GM23338 (cell line): Measurements from ENCODE around the gene CEMIP2. TPM values are rescaled to one million over a fixed set of nuclear protein-coding genes. Genes with fewer than 3 reads are reported as not detected.

Source experiments
- ATAC-seq: fragments of 200-7000 bp; cut with Tn5 transposase; 3 replicates; pipeline ENCODE4 v1.9.1; 2020
- DNase-seq: peaks from one replicate; pipeline ENCODE4 v3.0.0-alpha.2; 2015; ENCODE audit warnings: low spot score
- H2AFZ ChIP-seq: fragments of 200-600 bp; sonication (generic); 2 replicates; pipeline ENCODE4 v1.8.0; 2016; ENCODE audit warnings: antibody characterized with exemption, mild to moderate bottlenecking, moderate library complexity
- H3F3A ChIP-seq: fragments of 200-600 bp; sonication (generic); replicated peaks from 2 replicates; pipeline ENCODE4 v1.8.0; 2017; ENCODE audit warnings: antibody characterized with exemption, mixed run types, low read depth
- H3K27ac ChIP-seq: fragments of 200-600 bp; sonication (generic); 2 replicates; pipeline ENCODE4 v1.6.1; 2016; ENCODE audit warnings: low read depth
- H3K27me3 ChIP-seq: fragments of 200-600 bp; sonication (generic); 2 replicates; pipeline ENCODE4 v1.8.0; 2016; ENCODE audit warnings: mild to moderate bottlenecking, mixed run types, moderate library complexity; ENCODE audit not compliant: insufficient read depth
- H3K36me3 ChIP-seq: fragments of 200-600 bp; sonication (generic); 2 replicates; pipeline ENCODE4 v1.8.0; 2016; ENCODE audit warnings: mild to moderate bottlenecking; ENCODE audit not compliant: insufficient read depth
- H3K4me1 ChIP-seq: fragments of 200-600 bp; sonication (generic); 2 replicates; pipeline ENCODE4 v1.8.0; 2016; ENCODE audit warnings: mild to moderate bottlenecking, moderate library complexity; ENCODE audit not compliant: insufficient read depth
- H3K4me2 ChIP-seq: fragments of 200-600 bp; sonication (generic); 2 replicates; pipeline ENCODE4 v1.7.1; 2017; ENCODE audit warnings: mixed run types
- H3K4me3 ChIP-seq: fragments of 200-600 bp; sonication (generic); 2 replicates; pipeline ENCODE4 v1.6.1; 2016; ENCODE audit warnings: mixed run types
- H3K79me2 ChIP-seq: fragments of 200-600 bp; sonication (generic); replicated peaks from 2 replicates; pipeline ENCODE4 v1.8.0; 2017; ENCODE audit warnings: mild to moderate bottlenecking; ENCODE audit not compliant: insufficient read depth
- H3K9me2 ChIP-seq: fragments of 200-600 bp; sonication (generic); 2 replicates; pipeline ENCODE4 v1.8.0; 2017; ENCODE audit not compliant: insufficient read depth
- H4K20me1 ChIP-seq: fragments of 200-600 bp; sonication (generic); replicated peaks from 2 replicates; pipeline ENCODE4 v1.8.0; 2017; ENCODE audit warnings: mild to moderate bottlenecking; ENCODE audit not compliant: insufficient read depth
- H3K27ac Mint-ChIP-seq: 2 replicates; pipeline ENCODE4 v1.8.0; 2020; ENCODE audit warnings: inconsistent platforms, mild to moderate bottlenecking, moderate library complexity, mixed read lengths
- H3K27me3 Mint-ChIP-seq: 3 replicates; pipeline ENCODE4 v1.8.0; 2022; ENCODE audit warnings: low read depth, mild to moderate bottlenecking, moderate library complexity, mixed read lengths, inconsistent platforms; ENCODE audit not compliant: insufficient read depth, poor library complexity
- H3K36me3 Mint-ChIP-seq: 3 replicates; pipeline ENCODE4 v1.8.0; 2021; ENCODE audit warnings: low read depth, mild to moderate bottlenecking, inconsistent platforms, moderate library complexity, mixed read lengths
- H3K4me1 Mint-ChIP-seq: 3 replicates; pipeline ENCODE4 v1.8.0; 2020; ENCODE audit warnings: mild to moderate bottlenecking, inconsistent platforms, mixed read lengths
- H3K4me3 Mint-ChIP-seq: 3 replicates; pipeline ENCODE4 v1.8.0; 2021; ENCODE audit warnings: moderate library complexity, mild to moderate bottlenecking, inconsistent platforms, mixed read lengths
- H3K9me3 Mint-ChIP-seq: 3 replicates; pipeline ENCODE4 v1.8.0; 2020; ENCODE audit warnings: moderate library complexity, mild to moderate bottlenecking, inconsistent platforms, mixed read lengths
- CREB1 ChIP-seq: fragments of 250-450 bp; sonication (Bioruptor Pico); IDR thresholded peaks from 2 replicates; pipeline ENCODE4 v1.5.0; 2020; ENCODE audit warnings: low read depth, mild to moderate bottlenecking, moderate library complexity
- EZH2phosphoT487 ChIP-seq: fragments of 200-600 bp; sonication (generic); IDR thresholded peaks from one replicate; pipeline ENCODE4 v1.8.1; 2018; ENCODE audit warnings: antibody characterized with exemption; ENCODE audit not compliant: unreplicated experiment
- NANOG ChIP-seq: IDR thresholded peaks from 2 replicates; pipeline ENCODE4 v1.6.1; 2016; ENCODE audit warnings: antibody characterized with exemption, borderline replicate concordance
- REST ChIP-seq: IDR thresholded peaks from one replicate; pipeline ENCODE4 v1.6.1; 2018; ENCODE audit warnings: antibody characterized with exemption; ENCODE audit not compliant: unreplicated experiment
- STAT1 ChIP-seq: IDR thresholded peaks from one replicate; pipeline ENCODE4 v1.6.1; 2016; ENCODE audit warnings: antibody characterized with exemption; ENCODE audit not compliant: unreplicated experiment
- ZNF114 ChIP-seq: fragments of 250-450 bp; sonication (Bioruptor Pico); IDR thresholded peaks from 2 replicates; pipeline ENCODE4 v1.5.0; 2020; ENCODE audit warnings: mild to moderate bottlenecking, moderate library complexity
- polyA plus RNA-seq: library from polyadenylated mRNA; unstranded; fragments of >200 nt; fragmentation: Nextera tagmentation; extraction: Ambion mirVana; gene quantifications from 2 replicates; pipeline ENCODE4 v1.2.1, GENCODE V29; 2016
- total RNA-seq: library from RNA; depleted of rRNA; stranded (reverse); fragments of >200 nt; shearing (Covaris generic); gene quantifications from 2 replicates; pipeline ENCODE4 v1.2.3, GENCODE V29; 2014
- TF ChIP-seq, protein P1 (sequence below): fragments of 250-450 bp; sonication (Bioruptor Pico); IDR thresholded peaks from 2 replicates; pipeline ENCODE4 v1.5.0; 2020; ENCODE audit warnings: mild to moderate bottlenecking, moderate library complexity
- TF ChIP-seq, protein P2 (sequence below): IDR thresholded peaks from 2 replicates; pipeline ENCODE4 v1.6.1; 2016; ENCODE audit warnings: antibody characterized with exemption
- TF ChIP-seq, protein P3 (sequence below), 2 experiments: fragments of 200-600 bp in 1 of 2; sonication (generic) in 1 of 2; conservative IDR thresholded peaks; 2 replicates each; pipeline versions ENCODE4 v1.5.1 to v1.6.1; 2016 to 2017; ENCODE audit warnings: antibody characterized with exemption in 2 of 2, low read depth in 2 of 2, mild to moderate bottlenecking in 2 of 2, moderate library complexity in 1 of 2

CEMIP2 gene
- total and polyA plus RNA-seq, 2 experiments from 2014 or later = 23.0 to 76.7 TPM

- Histone ChIP-seq H3K4me2 (no peak overlapping the region), H3K27me3 (no peaks in the 10 kb centered on the region), H3K36me3 (no peaks in the 10 kb centered on the region), H3K4me1 (no peaks in the 10 kb centered on the region), H3K9me2 (no peaks in the 10 kb centered on the region; the same call in 1 of the 2 replicates), H3K79me2 (no peaks in the 10 kb centered on the region), H4K20me1 (no peaks in the 10 kb centered on the region), H3K27ac (no peak overlapping the region), H2AFZ (no peak overlapping the region), H3K4me3 (no peak overlapping the region), H3F3A (no peaks in the 10 kb centered on the region)
- no peaks in the 10 kb centered on the region for H3K9me3 Mint-ChIP-seq
- ATAC-seq (no peak), DNase-seq (no peak)
- no peak for TF ChIP-seq NANOG
- no peak for TF ChIP-seq REST
- TF ChIP-seq EZH2phosphoT487 = no peak
- no peak for TF ChIP-seq ZNF114
- no peak for TF ChIP-seq CREB1
- H3K4me1 Mint-ChIP-seq = no peaks in the 10 kb centered on the region; the same call in 2 of the 3 replicates
- H3K27ac Mint-ChIP-seq = no peak overlapping the region
- no peaks in the 10 kb centered on the region for H3K36me3 Mint-ChIP-seq
- no peak overlapping the region for H3K4me3 Mint-ChIP-seq
- no peaks in the 10 kb centered on the region for H3K27me3 Mint-ChIP-seq
These were observed 29.0 kb upstream of the CEMIP2 start for GRCh38 chr9:71797266-71797665.

GRCh38 chr9:71796100-71796767 lies 27.9 kb upstream of the CEMIP2 start:
- Histone ChIP-seq H3K4me2 (no peak overlapping the region), H4K20me1 (no peaks in the 10 kb centered on the region), H3K27ac (no peak overlapping the region), H2AFZ (no peak overlapping the region), H3K4me3 (no peak overlapping the region), H3K36me3 (no peaks in the 10 kb centered on the region), H3K4me1 (no peaks in the 10 kb centered on the region), H3K79me2 (no peaks in the 10 kb centered on the region), H3K9me2 (no peaks in the 10 kb centered on the region; the same call in 1 of the 2 replicates), H3F3A (no peaks in the 10 kb centered on the region), H3K27me3 (no peaks in the 10 kb centered on the region)
- ATAC-seq (no peak), DNase-seq (no peak)
- H3K4me3 Mint-ChIP-seq = no peak overlapping the region
- H3K4me1 Mint-ChIP-seq = peaks cover 4% of the 10 kb centered on the region
- H3K9me3 Mint-ChIP-seq = no peaks in the 10 kb centered on the region
- H3K36me3 Mint-ChIP-seq = no peaks in the 10 kb centered on the region
- H3K27me3 Mint-ChIP-seq = no peaks in the 10 kb centered on the region
- no peak overlapping the region for H3K27ac Mint-ChIP-seq
- TF ChIP-seq NANOG = no peak
- TF ChIP-seq, protein P1, sequence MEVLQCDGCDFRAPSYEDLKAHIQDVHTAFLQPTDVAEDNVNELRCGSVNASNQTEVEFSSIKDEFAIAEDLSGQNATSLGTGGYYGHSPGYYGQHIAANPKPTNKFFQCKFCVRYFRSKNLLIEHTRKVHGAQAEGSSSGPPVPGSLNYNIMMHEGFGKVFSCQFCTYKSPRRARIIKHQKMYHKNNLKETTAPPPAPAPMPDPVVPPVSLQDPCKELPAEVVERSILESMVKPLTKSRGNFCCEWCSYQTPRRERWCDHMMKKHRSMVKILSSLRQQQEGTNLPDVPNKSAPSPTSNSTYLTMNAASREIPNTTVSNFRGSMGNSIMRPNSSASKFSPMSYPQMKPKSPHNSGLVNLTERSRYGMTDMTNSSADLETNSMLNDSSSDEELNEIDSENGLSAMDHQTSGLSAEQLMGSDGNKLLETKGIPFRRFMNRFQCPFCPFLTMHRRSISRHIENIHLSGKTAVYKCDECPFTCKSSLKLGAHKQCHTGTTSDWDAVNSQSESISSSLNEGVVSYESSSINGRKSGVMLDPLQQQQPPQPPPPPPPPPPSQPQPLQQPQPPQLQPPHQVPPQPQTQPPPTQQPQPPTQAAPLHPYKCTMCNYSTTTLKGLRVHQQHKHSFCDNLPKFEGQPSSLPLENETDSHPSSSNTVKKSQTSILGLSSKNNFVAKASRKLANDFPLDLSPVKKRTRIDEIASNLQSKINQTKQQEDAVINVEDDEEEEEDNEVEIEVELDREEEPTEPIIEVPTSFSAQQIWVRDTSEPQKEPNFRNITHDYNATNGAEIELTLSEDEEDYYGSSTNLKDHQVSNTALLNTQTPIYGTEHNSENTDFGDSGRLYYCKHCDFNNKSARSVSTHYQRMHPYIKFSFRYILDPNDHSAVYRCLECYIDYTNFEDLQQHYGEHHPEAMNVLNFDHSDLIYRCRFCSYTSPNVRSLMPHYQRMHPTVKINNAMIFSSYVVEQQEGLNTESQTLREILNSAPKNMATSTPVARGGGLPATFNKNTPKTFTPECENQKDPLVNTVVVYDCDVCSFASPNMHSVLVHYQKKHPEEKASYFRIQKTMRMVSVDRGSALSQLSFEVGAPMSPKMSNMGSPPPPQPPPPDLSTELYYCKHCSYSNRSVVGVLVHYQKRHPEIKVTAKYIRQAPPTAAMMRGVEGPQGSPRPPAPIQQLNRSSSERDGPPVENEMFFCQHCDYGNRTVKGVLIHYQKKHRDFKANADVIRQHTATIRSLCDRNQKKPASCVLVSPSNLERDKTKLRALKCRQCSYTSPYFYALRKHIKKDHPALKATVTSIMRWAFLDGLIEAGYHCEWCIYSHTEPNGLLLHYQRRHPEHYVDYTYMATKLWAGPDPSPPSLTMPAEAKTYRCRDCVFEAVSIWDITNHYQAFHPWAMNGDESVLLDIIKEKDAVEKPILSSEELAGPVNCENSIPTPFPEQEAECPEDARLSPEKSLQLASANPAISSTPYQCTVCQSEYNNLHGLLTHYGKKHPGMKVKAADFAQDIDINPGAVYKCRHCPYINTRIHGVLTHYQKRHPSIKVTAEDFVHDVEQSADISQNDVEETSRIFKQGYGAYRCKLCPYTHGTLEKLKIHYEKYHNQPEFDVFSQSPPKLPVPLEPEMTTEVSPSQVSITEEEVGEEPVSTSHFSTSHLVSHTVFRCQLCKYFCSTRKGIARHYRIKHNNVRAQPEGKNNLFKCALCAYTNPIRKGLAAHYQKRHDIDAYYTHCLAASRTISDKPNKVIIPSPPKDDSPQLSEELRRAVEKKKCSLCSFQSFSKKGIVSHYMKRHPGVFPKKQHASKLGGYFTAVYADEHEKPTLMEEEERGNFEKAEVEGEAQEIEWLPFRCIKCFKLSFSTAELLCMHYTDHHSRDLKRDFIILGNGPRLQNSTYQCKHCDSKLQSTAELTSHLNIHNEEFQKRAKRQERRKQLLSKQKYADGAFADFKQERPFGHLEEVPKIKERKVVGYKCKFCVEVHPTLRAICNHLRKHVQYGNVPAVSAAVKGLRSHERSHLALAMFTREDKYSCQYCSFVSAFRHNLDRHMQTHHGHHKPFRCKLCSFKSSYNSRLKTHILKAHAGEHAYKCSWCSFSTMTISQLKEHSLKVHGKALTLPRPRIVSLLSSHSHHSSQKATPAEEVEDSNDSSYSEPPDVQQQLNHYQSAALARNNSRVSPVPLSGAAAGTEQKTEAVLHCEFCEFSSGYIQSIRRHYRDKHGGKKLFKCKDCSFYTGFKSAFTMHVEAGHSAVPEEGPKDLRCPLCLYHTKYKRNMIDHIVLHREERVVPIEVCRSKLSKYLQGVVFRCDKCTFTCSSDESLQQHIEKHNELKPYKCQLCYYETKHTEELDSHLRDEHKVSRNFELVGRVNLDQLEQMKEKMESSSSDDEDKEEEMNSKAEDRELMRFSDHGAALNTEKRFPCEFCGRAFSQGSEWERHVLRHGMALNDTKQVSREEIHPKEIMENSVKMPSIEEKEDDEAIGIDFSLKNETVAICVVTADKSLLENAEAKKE = no peak
- TF ChIP-seq, protein P2, sequence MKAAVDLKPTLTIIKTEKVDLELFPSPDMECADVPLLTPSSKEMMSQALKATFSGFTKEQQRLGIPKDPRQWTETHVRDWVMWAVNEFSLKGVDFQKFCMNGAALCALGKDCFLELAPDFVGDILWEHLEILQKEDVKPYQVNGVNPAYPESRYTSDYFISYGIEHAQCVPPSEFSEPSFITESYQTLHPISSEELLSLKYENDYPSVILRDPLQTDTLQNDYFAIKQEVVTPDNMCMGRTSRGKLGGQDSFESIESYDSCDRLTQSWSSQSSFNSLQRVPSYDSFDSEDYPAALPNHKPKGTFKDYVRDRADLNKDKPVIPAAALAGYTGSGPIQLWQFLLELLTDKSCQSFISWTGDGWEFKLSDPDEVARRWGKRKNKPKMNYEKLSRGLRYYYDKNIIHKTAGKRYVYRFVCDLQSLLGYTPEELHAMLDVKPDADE = no peak
- TF ChIP-seq STAT1 = no peak
- TF ChIP-seq, protein P3, sequence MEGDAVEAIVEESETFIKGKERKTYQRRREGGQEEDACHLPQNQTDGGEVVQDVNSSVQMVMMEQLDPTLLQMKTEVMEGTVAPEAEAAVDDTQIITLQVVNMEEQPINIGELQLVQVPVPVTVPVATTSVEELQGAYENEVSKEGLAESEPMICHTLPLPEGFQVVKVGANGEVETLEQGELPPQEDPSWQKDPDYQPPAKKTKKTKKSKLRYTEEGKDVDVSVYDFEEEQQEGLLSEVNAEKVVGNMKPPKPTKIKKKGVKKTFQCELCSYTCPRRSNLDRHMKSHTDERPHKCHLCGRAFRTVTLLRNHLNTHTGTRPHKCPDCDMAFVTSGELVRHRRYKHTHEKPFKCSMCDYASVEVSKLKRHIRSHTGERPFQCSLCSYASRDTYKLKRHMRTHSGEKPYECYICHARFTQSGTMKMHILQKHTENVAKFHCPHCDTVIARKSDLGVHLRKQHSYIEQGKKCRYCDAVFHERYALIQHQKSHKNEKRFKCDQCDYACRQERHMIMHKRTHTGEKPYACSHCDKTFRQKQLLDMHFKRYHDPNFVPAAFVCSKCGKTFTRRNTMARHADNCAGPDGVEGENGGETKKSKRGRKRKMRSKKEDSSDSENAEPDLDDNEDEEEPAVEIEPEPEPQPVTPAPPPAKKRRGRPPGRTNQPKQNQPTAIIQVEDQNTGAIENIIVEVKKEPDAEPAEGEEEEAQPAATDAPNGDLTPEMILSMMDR (conservative IDR thresholded peaks at IDR 0.05; ENCODE audit: low read depth in 2 of 2) = no peak
